ENCODE results near the gene ATXN3L.
"Not testable (repeated sequence)": the region's sequence is repeated elsewhere in the genome, so short reads cannot be mapped to it uniquely, and the experiment has no call there.

Gene ATXN3L

DNA sequence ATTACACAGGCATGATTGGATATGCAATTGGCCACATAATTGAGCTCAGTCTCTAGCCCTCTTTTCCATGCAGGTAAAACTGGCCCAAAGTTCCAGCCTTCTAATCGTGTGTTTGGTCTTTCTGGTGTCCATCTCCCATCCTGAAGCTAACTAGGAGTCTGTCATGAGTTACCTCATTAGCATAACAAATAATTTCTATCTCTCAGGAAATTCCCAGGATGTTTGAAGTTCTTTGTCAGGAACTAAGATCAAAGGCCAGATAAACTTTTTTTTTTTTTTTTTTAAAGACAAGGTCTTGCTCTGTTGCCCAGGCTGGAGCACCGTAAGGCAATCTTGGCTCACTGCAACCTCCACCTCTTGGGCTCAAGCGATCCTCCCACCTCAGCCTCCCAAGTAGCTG, 15.8 kb downstream of the ATXN3L start:
- no peak for FAIRE-seq

DNA sequence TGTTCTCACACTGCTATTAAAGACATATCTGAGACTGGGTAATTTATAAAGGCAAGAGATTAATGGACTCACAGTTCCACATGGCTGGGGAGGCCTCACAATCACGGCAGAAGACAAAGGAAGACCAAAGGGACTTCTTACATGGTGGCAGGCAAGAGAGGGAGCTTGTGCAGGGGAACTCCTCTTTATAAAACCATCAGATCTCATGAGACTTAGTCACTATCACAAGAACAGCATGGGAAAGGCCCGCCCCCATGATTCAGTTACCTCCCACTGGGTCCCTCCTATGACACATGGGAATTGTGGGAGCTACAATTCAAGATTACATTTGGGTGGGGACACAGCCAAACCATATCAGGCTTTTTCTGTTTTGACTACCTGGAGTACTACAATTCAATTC, 16.6 kb downstream of the ATXN3L start:
- FAIRE-seq: not testable (repeated sequence)

DNA sequence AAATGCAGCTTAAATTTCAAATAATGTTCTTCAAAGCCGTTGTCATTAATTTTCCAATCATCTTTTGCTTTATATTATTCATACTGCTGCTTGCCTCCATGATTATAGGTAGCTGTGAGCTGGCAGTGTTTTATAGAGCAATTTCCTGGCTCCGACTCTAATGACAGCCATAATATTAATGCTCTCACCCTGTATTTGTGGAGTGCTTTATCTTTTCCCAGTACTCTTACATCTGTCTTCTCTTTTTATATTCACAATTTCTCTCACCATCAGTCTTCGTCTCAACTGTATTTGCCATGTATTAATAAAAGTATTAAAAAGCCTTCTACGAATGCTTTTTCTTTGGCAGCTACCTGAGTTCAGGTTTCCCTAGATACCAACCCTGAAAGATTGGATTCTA, 21.0 kb downstream of the ATXN3L start:
- no peak for FAIRE-seq

DNA sequence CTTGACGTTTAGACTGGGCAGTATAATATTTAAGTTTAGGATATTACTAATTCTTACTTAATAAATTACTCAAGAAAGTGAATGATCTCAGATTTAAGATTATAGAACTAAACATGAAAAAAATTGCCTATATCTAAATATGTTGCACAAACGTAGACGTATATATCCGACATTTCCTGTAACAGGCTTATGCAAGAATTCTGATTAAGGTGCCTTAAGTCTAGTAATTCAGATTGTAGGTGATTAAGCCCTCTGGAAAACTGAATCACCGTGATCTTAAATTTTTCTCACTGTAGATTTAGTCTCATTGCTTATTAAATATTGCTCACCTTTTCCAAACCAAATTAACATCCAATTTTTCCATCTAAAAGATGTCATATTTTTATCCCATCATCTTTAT, 24.0 kb downstream of the ATXN3L start:
- no peak for FAIRE-seq

DNA sequence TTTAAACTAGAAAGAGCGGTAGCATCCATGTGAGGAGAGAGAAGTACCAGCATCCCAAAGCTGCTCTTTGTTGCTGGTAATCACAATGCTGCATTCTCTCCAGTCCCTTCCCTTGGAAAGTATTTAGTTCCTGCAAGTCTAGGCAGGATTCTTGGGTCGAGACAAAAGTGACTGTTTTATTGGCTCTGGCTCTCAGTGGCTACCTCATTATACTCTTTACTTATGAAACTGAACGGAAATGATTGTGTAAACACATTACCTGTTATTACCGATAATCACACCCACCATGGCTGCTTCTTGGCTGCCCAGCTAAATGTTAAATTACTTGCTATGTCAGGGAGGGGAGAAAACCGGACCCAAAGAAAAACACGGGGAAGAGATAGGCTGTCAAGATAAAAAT, 26.2 kb downstream of the ATXN3L start:
- FAIRE-seq: no peak

DNA sequence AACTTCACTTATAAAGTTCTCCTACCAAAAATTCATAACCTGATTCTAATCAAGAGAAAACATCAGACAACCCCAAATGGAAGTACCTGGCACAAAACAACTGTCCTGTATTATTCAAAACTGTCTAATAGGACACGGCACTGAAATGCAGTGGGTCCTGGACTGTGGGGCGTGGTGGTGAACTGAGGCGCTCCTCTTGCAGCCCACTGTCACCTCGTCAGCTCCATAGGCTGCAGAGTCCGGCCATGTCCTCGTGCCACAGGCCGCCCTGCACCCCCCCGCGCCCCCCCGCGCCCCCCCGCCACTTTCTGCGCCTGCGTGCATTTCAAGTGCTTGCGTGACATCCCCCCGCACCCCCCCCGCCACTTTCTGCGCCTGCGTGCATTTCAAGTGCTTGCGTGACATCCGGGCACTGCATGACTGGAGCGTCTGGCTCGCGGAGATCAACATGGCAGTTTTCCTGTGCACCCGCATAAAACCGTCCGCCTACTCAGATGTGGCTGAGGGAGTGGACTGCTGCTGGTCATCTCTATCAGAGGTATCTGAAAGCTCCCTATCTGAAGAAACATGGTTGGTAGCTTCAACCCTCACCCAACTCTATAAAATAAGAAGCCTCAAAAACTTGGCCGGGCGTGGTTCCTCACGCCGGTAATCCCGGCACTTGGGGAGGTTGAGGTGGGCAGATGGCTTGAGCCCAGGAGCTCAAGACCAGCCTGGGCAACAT, 28.8 kb downstream of the ATXN3L start:
- no peak for FAIRE-seq

DNA sequence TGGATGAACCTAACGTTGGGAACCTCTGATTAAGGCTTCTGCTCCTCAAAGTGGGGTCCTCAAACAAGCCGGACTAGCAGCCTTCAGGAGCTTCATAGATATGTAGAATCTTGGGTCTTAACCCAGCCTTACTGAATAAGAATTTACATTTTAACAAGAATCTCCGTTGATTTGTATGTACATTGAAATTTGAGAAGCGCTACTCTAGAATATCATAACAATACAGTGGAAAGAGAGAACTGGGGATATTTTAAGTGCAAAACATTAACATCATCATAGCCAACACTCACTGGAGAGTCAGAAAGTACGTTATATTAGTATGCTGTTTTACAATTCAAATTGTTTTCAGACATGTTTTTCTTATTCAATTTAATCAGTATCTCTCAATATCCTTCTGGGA, 31.2 kb downstream of the ATXN3L start:
- FAIRE-seq: no peak

DNA sequence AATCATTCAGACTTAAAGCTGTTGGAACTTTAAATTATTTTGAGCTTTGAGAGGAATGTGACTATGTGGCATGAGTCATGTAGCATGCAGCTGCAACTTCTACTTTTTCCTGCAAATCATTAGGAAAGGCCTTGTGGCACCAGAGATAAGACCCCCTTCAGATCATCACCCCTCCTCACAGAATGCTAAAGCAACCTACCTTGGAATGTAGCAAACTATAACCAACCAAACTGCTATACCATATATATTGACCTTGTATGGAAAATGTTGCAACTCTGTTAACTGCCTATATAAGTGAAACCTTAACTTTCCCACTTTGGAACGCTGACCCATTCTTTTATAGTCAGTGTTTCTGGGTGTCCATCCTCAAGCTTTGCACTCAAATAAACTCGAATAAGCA, 32.0 kb downstream of the ATXN3L start:
- FAIRE-seq: no peak

DNA sequence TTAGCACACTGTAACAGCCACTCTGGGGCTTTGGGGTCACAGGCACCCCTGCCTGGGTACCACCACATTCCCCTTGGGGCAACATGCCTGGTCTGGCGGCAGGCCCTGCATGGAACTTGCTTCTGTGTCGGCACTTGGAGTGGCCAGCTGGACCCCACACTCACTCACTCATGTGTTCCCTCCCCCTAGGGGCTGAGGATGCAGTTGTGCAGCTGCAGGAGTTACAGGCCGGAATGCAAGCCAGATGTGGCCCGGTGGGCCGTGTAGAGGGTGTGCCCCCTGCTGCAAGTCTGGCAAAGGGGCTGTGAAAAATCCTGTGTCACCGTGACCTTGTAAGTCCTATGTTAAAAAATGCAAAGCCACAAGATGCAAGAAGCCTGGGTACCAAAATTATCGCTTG, 34.2 kb downstream of the ATXN3L start:
- no peak for FAIRE-seq

DNA sequence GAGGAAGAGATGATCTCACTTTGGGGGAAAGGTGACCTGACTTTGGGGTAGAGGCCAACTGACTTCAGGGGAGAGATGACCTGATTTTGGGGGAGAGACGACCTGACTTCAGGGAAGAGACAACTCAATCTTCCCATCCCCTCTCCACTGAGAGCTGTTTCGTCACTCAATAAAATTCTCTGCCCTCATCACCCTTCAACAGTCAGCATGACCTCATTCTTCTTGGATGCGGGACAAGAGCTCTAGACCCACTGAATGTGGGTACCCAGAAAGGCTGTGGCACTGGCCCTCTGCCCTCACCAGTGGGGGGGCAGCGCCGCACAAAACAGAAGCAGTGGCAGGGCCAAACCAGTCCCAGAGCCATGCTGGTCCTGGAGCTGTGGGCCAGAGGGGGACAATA, 34.6 kb downstream of the ATXN3L start:
- FAIRE-seq: no peak

DNA sequence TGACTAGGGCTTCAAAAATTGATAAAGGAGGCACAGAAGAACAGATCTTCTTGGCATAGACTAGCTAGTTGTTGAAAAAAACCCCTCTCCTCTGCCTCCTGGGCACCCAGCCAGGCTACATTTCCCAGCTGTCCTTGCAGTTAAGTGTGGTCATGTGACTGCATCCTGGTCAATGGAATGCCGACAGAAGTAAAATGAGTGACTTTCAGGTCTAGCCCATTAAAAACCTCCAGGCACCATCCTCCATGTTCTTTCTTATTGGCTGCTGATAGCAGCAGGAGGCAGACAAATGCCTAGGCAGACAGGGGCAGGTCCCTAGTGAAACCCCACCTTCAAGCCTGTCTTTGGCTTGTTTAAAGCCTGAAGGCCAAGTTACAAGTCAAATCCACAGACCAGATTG, 35.3 kb downstream of the ATXN3L start:
- FAIRE-seq: no peak

DNA sequence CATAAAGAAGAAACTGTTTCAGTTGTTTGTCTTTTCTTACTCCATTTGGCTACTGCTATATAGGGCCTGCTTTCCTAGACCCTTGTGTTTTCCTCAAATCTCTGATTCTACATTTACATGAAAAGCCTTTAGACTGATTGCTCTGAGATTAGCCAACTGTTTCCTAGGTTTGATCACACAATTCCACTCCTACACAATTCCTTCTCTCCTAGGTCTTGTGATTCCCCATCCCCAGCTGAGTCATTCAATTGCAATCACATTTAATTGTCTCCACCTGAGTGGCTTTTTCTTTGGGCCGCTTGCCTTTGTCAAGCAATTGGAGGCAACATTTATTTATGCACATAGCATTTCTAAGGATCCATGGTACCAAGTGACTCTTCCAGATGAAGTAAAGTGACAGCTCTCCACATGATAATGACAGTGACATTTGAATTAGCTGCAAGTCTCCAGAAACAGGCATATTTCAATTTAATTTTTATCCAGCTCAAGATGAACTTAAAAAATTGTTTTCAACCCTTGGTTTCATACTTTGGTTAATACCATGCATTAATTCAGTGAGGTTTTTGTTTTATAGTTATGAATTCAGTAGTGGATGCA, 35.8 kb downstream of the ATXN3L start:
- no peak for FAIRE-seq

DNA sequence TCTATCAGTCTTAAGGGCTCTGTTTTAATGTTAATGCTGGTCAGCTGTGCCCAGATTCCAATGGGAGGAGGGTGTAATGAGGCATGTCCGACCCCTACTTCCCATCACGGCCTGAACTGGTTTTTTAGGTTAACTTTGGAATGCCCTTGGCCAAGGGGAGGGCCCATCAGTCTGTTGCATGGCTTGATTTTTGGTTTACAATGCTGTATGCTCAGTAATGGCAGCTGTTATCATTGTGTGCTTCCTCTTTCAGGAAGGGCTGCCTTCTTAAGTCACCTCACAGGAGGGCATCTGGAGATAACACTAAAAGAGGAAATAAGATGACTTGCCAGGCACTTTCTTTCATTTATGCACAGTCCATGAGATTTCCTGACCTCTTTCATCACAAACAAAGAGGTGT, 36.3 kb downstream of the ATXN3L start:
- FAIRE-seq: no peak

DNA sequence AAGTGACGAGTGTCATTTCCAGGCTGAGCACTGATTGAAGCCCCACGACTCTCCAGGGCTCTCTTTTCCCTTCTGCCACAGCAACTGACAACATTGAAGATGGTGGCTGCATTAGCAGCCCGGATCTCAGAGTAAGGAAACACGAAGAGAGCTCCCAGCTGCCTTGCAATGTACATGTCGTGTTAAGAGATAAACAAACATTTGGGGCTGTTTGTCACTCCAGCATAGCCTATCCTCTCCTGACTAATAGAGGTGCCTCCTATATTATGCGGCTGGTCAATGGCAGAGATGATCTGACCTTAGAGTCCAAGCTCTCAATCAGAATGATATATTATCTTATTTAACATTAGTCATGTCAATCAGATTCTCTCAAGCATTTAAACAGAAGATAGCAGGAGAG, 38.6 kb downstream of the ATXN3L start:
- no peak for FAIRE-seq

DNA sequence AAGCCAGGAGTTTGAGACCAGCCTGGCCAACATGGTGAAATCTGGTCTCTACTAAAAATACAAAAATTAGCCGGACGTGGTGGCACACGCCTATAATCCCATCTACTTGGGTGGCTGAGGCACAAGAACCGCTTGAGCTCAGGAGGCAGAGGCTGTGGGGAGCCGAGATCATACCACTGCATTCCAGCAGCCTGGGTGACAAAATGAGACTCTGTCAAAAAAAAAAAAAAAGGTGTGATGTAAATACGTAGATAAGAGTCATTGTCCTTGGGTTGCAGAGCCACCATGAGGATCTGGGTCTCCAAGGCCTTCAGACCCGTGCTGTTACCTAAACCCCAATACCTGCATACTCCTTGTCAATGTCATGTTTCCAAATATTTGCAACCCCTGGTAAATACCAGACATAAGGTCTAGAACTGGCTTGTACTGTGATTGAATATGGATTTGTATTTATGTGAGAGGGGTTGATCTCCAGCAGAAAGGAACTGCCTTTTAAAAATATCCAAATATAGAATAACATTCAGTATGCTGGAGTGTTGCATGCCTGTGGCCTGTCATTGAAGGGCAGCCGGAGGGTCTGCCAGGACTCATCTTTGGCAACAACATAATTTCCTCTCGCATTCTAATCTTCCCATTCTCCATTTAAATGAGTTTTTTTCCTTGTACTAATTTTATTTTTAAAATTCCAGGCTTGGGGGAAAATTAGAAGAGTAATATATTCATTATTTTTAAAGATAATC, 40.4 kb downstream of the ATXN3L start:
- no peak for FAIRE-seq

DNA sequence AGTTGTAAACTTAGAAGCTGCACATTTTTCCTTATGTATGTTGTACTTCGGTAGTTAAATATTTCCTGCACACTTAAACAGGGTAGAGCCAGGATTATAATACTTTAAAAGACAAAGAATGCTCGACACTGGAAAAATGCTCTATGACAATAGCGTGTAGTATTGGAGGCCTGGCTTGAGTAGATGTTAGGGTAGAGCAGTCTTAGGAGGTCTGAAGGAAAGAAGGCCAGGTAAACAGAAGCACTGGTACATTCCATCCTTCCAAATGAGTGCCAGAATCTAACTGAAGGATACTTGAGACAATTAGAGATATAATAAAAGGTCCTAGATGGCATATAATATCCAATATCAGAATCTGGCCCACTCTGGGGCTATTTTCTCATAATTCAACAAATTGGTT, 42.3 kb downstream of the ATXN3L start:
- no peak for FAIRE-seq

DNA sequence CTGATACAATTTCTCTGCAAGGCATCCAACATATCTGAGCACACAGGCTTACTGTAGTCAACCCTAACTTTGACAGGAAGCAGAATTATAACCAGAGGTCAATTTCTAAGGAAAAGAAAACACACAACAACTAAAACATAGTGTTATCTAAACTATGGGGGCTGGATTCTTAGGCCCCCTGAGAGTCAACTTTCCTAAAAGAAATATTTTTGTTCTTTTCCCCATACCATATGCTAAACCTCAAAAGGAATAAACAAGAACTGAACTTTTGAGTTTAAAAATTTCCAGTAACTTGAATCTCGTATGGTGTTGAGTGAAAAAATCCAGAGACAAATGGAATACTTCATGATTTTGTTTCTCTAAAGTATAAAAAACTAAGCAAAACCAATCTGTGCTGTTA, 42.9 kb downstream of the ATXN3L start:
- no peak for FAIRE-seq

DNA sequence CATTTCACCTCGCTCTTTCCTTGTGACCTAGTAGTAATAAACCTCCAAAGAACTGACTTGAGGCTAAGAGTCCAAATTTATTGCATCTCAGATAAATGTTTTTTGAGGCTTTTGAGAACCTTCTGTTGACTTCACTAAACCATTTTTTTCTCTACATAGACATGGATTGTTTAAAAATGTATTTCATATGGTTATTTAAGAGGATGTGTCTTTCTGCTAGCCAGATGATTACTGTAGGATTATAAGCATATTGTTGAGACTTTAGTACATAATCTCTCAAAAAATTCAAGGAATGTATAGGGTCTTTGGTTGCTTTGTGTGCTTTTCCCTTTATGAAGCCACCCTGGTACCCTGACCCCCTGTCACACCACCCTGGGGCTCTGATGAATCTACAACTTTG, 44.8 kb downstream of the ATXN3L start:
- no peak for FAIRE-seq

DNA sequence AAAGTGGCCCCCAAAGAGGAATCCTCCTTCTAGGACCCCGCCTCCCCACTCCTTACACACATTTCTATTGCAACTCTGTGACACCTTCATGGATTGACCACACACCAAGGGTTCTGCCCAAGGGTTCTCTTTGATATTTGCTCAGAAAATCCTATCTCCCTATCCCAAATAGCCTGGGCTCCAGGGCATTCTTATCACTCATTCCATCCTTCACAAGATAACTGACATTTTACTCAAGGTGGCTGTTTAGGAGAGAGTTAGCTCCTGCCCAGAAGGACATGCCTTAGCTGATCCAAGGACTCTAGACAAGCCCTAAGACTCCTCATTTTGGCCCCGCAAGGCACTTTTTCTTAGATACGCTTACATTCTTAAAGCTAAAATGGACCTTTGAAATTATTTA, 47.4 kb downstream of the ATXN3L start:
- FAIRE-seq: no peak

DNA sequence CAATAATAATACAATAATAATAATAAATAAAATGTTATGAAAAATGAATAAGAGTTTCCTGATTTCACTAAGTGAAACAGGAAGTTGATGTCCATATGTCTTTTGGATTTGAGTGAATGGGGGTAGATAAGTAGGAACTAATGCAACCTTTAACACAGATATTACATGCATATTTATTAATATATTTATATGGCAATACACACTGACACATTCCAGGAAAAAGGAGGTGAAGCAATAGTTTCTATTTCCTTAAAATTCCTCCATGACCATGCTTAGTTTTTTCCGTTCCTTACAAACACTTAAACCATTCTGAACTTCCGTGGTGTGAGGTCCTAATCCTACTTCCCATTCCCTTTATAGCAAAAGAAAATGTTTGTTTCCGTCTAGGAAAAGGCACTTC, 48.3 kb downstream of the ATXN3L start:
- no peak for FAIRE-seq

DNA sequence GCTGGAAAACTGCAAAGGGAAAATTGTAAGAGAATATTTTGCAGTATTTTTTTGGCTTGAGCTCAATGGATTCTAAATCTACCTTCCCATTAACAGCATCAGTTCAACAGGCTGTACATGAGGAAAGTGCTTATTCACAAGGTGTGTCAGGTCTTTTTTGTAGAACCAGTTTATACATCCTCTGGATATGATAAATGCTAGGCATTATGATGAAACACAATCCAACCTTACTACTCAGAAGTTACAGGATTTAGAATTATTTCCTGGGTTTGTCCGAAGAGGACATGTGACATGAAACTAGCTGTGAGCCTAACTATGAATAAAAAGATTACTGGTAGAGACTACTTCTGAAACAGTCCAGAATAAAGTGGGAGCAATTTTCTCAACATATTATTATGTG, 49.5 kb downstream of the ATXN3L start:
- no peak for FAIRE-seq

DNA sequence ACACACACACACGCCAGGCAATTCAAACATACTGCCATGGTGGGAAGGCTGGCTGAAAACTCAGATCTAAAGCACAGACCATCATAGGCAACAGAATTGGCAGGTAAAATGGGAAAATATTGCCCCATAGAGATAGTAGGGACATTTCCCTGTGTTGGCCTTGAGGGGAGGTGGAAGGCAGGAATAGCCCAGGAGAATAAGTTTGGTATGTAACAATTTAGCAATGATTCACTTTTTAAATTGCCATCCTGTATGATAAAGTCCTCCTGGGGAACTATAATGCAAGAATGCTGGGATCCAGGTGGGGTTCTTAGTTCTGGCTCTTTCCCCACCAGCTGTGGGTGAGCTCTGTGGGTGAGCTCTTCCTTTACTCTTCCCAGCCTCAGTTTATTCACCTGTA, 51.0 kb downstream of the ATXN3L start:
- FAIRE-seq: no peak
